Neural progenitor cell (in vitro differentiated cells): ENCODE measurements around the gene NEB. TPM values are rescaled to one million over a fixed set of nuclear protein-coding genes. Genes with fewer than 3 reads are reported as not detected.

Source experiments
- DNase-seq: peaks from one replicate; pipeline ENCODE4 v3.0.0-alpha.2; 2016; ENCODE audit warnings: low spot score
- H2AFZ ChIP-seq: fragments of 200-600 bp; sonication (generic); replicated peaks from 2 replicates; pipeline ENCODE4 v1.6.1; 2016; ENCODE audit warnings: antibody characterized with exemption
- H3F3A ChIP-seq: fragments of 200-600 bp; sonication (generic); 2 replicates; pipeline ENCODE4 v1.6.1; 2016; ENCODE audit warnings: antibody characterized with exemption, low read depth
- H3K27ac ChIP-seq: fragments of 200-600 bp; sonication (generic); 2 replicates; pipeline ENCODE4 v1.5.1; 2016; ENCODE audit warnings: mild to moderate bottlenecking
- H3K27me3 ChIP-seq: fragments of 200-600 bp; sonication (generic); 2 replicates; pipeline ENCODE4 v1.6.1; 2016; ENCODE audit warnings: mild to moderate bottlenecking, moderate library complexity
- H3K36me3 ChIP-seq: fragments of 200-600 bp; sonication (generic); 2 replicates; pipeline ENCODE4 v1.5.1; 2016
- H3K4me1 ChIP-seq: fragments of 200-600 bp; sonication (generic); 2 replicates; pipeline ENCODE4 v1.6.1; 2016; ENCODE audit warnings: mixed run types
- H3K4me2 ChIP-seq: fragments of 200-600 bp; sonication (generic); 2 replicates; pipeline ENCODE4 v1.6.1; 2016
- H3K4me3 ChIP-seq: fragments of 200-600 bp; sonication (generic); 2 replicates; pipeline ENCODE4 v1.5.1; 2016
- H3K79me2 ChIP-seq: fragments of 200-600 bp; sonication (generic); 2 replicates; pipeline ENCODE4 v1.6.1; 2016; ENCODE audit warnings: low read depth
- H3K9ac ChIP-seq: fragments of 200-600 bp; sonication (generic); 2 replicates; pipeline ENCODE4 v1.6.1; 2016
- H3K9me3 ChIP-seq: fragments of 200-600 bp; sonication (generic); 2 replicates; pipeline ENCODE4 v1.5.1; 2016; ENCODE audit warnings: low read depth
- H4K20me1 ChIP-seq: fragments of 200-600 bp; sonication (generic); 2 replicates; pipeline ENCODE4 v1.6.1; 2016; ENCODE audit warnings: low read depth
- H3K27ac Mint-ChIP-seq: 3 replicates; pipeline ENCODE4 v1.8.0; 2021; ENCODE audit warnings: mixed read lengths
- H3K27me3 Mint-ChIP-seq: 2 replicates; pipeline ENCODE4 v1.8.0; 2022; ENCODE audit warnings: low read depth, mild to moderate bottlenecking, inconsistent platforms, moderate library complexity, mixed read lengths; ENCODE audit not compliant: insufficient read depth
- H3K36me3 Mint-ChIP-seq: 3 replicates; pipeline ENCODE4 v1.8.0; 2021; ENCODE audit warnings: mixed read lengths
- H3K4me1 Mint-ChIP-seq: 3 replicates; pipeline ENCODE4 v1.8.0; 2021; ENCODE audit warnings: mixed read lengths
- H3K4me3 Mint-ChIP-seq: 3 replicates; pipeline ENCODE4 v1.8.0; 2021; ENCODE audit warnings: mild to moderate bottlenecking, moderate library complexity, mixed read lengths
- H3K9me3 Mint-ChIP-seq: 3 replicates; pipeline ENCODE4 v1.8.0; 2020; ENCODE audit warnings: mixed read lengths
- CTCF ChIP-seq: fragments of 200-600 bp; sonication (generic); IDR thresholded peaks from 2 replicates; pipeline ENCODE4 v1.5.1; 2017; ENCODE audit warnings: antibody characterized with exemption, mild to moderate bottlenecking
- EZH2 ChIP-seq: fragments of 200-600 bp; sonication (generic); IDR thresholded peaks from 2 replicates; pipeline ENCODE4 v1.6.1; 2017; ENCODE audit warnings: antibody characterized with exemption, mild to moderate bottlenecking, moderate library complexity
- EZH2phosphoT487 ChIP-seq: fragments of 200-600 bp; sonication (generic); IDR thresholded peaks from 2 replicates; pipeline ENCODE4 v1.6.1; 2017; ENCODE audit warnings: antibody characterized with exemption
- total RNA-seq: library from RNA; depleted of rRNA; stranded (reverse); fragments of >200 nt; gene quantifications from 2 replicates; pipeline ENCODE4 v1.2.3, GENCODE V29; 2015; ENCODE audit warnings: low replicate concordance

The NEB gene
- total RNA-seq, 1 donor from 2014 or later: 0.49 TPM

GRCh38 chr2:151673016-151673415 lies 61.3 kb downstream of the NEB start:
- H3K36me3 Mint-ChIP-seq: no peaks in the 10 kb centered on the region
- H3K9me3 Mint-ChIP-seq: no peaks in the 10 kb centered on the region
- Histone ChIP-seq H3F3A (no peaks in the 10 kb centered on the region), H3K36me3 (no peaks in the 10 kb centered on the region), H3K79me2 (no peaks in the 10 kb centered on the region), H3K4me1 (no peaks in the 10 kb centered on the region), H3K4me2 (no peak overlapping the region), H4K20me1 (no peaks in the 10 kb centered on the region), H3K27me3 (no peaks in the 10 kb centered on the region), H3K9ac (no peak overlapping the region), H3K27ac (no peak overlapping the region), H3K9me3 (no peaks in the 10 kb centered on the region), H3K4me3 (no peak overlapping the region), H2AFZ (no peak overlapping the region)
- no peaks in the 10 kb centered on the region for H3K27me3 Mint-ChIP-seq
- no peak for DNase-seq
- no peak for TF ChIP-seq EZH2phosphoT487
- no peak for TF ChIP-seq EZH2
- no peak for TF ChIP-seq CTCF
- H3K4me1 Mint-ChIP-seq: peaks cover 3% of the 10 kb centered on the region
- H3K27ac Mint-ChIP-seq: no peak overlapping the region
- no peak overlapping the region for H3K4me3 Mint-ChIP-seq

- Histone ChIP-seq H3K4me2 (no peak overlapping the region), H3K79me2 (no peaks in the 10 kb centered on the region), H3K9me3 (no peaks in the 10 kb centered on the region), H4K20me1 (no peaks in the 10 kb centered on the region), H3K27ac (no peak overlapping the region), H3K4me1 (no peaks in the 10 kb centered on the region), H3K4me3 (no peak overlapping the region), H2AFZ (no peak overlapping the region), H3K36me3 (no peaks in the 10 kb centered on the region), H3K27me3 (no peaks in the 10 kb centered on the region), H3F3A (no peaks in the 10 kb centered on the region), H3K9ac (no peak overlapping the region)
- Mint-ChIP-seq H3K27me3 (no peaks in the 10 kb centered on the region), H3K9me3 (no peaks in the 10 kb centered on the region), H3K27ac (no peak overlapping the region), H3K36me3 (no peaks in the 10 kb centered on the region), H3K4me3 (no peak overlapping the region), H3K4me1 (peaks cover 3% of the 10 kb centered on the region)
- TF ChIP-seq EZH2 (no peak), EZH2phosphoT487 (no peak), CTCF (no peak)
- DNase-seq: no peak
Measured at GRCh38 chr2:151672277-151672676, 62.0 kb downstream of the NEB start.

- Histone ChIP-seq H3K27me3 (no peaks in the 10 kb centered on the region), H2AFZ (no peak overlapping the region), H3K27ac (no peak overlapping the region), H3K4me2 (no peak overlapping the region), H3K36me3 (no peaks in the 10 kb centered on the region), H3K4me1 (no peaks in the 10 kb centered on the region), H3F3A (no peaks in the 10 kb centered on the region), H3K4me3 (no peak overlapping the region), H3K9ac (no peak overlapping the region), H3K9me3 (no peaks in the 10 kb centered on the region), H3K79me2 (no peaks in the 10 kb centered on the region), H4K20me1 (no peaks in the 10 kb centered on the region)
- Mint-ChIP-seq H3K9me3 (no peaks in the 10 kb centered on the region), H3K36me3 (no peaks in the 10 kb centered on the region), H3K27ac (no peak overlapping the region), H3K4me1 (peaks cover 3% of the 10 kb centered on the region), H3K4me3 (no peak overlapping the region), H3K27me3 (no peaks in the 10 kb centered on the region)
- no peak for TF ChIP-seq EZH2phosphoT487
- no peak for TF ChIP-seq EZH2
- no peak for TF ChIP-seq CTCF
- DNase-seq: no peak
Measured at GRCh38 chr2:151670846-151671597, 63.3 kb downstream of the NEB start.
